GM21576 (cell line): Measurements from ENCODE around the gene NAA25.
"Not testable (repeated sequence)": the region's sequence is repeated elsewhere in the genome, so short reads cannot be mapped to it uniquely, and the experiment has no call there.

Experiments
- ATAC-seq: cut with Tn5 transposase; IDR thresholded peaks from one replicate; pipeline ENCODE4 v1.9.1; 2021; ENCODE audit warnings: mild to moderate bottlenecking, moderate library complexity; ENCODE audit not compliant: unreplicated experiment

Gene NAA25

GRCh38 chr12:112011685-112012084, 96.9 kb downstream of the NAA25 start:
- no peak for ATAC-seq

- no peak for ATAC-seq
Measured at GRCh38 chr12:112010415-112011344, 97.9 kb downstream of the NAA25 start.

- ATAC-seq: not testable (repeated sequence)
Measured at GRCh38 chr12:112009596-112009995, 99.0 kb downstream of the NAA25 start.

GRCh38 chr12:112008918-112009317, 99.7 kb downstream of the NAA25 start:
- ATAC-seq: no peak

GRCh38 chr12:112007945-112008344, 100.6 kb downstream of the NAA25 start:
- ATAC-seq: no peak

GRCh38 chr12:112005419-112006395, 102.9 kb downstream of the NAA25 start:
- no peak for ATAC-seq

- no peak for ATAC-seq
Measured at GRCh38 chr12:112004041-112004440, 104.5 kb downstream of the NAA25 start.

GRCh38 chr12:112001576-112001975, 107.0 kb downstream of the NAA25 start:
- no peak for ATAC-seq

GRCh38 chr12:112000820-112001219, 107.8 kb downstream of the NAA25 start:
- no peak for ATAC-seq

GRCh38 chr12:111999129-111999528, 109.5 kb downstream of the NAA25 start:
- ATAC-seq: not testable (repeated sequence)

GRCh38 chr12:111998015-111998414, 110.6 kb downstream of the NAA25 start:
- ATAC-seq: no peak

GRCh38 chr12:111997300-111997699, 111.3 kb downstream of the NAA25 start:
- no peak for ATAC-seq

GRCh38 chr12:111995782-111996480, 112.7 kb downstream of the NAA25 start:
- ATAC-seq: no peak

- not testable (repeated sequence) for ATAC-seq
Measured at GRCh38 chr12:111994211-111995111, 114.1 kb downstream of the NAA25 start.

- peak; percentile 57 for ATAC-seq
Measured at GRCh38 chr12:111993292-111994150, 115.1 kb downstream of the NAA25 start.

- ATAC-seq: no peak
Measured at GRCh38 chr12:111992464-111992863, 116.1 kb downstream of the NAA25 start.

- no peak for ATAC-seq
Measured at GRCh38 chr12:111991946-111992345, 116.6 kb downstream of the NAA25 start.

GRCh38 chr12:111991535-111991934, 117.0 kb downstream of the NAA25 start:
- ATAC-seq: no peak

GRCh38 chr12:111984820-111985219, 123.8 kb downstream of the NAA25 start:
- no peak for ATAC-seq
